HG03432 (cell line): ENCODE data around the gene ARHGEF4.

Experiments
- ATAC-seq: cut with Tn5 transposase; IDR thresholded peaks from one replicate; pipeline ENCODE4 v1.9.1; 2021; ENCODE audit warnings: mild to moderate bottlenecking, moderate library complexity; ENCODE audit not compliant: unreplicated experiment

Gene ARHGEF4, protein sequence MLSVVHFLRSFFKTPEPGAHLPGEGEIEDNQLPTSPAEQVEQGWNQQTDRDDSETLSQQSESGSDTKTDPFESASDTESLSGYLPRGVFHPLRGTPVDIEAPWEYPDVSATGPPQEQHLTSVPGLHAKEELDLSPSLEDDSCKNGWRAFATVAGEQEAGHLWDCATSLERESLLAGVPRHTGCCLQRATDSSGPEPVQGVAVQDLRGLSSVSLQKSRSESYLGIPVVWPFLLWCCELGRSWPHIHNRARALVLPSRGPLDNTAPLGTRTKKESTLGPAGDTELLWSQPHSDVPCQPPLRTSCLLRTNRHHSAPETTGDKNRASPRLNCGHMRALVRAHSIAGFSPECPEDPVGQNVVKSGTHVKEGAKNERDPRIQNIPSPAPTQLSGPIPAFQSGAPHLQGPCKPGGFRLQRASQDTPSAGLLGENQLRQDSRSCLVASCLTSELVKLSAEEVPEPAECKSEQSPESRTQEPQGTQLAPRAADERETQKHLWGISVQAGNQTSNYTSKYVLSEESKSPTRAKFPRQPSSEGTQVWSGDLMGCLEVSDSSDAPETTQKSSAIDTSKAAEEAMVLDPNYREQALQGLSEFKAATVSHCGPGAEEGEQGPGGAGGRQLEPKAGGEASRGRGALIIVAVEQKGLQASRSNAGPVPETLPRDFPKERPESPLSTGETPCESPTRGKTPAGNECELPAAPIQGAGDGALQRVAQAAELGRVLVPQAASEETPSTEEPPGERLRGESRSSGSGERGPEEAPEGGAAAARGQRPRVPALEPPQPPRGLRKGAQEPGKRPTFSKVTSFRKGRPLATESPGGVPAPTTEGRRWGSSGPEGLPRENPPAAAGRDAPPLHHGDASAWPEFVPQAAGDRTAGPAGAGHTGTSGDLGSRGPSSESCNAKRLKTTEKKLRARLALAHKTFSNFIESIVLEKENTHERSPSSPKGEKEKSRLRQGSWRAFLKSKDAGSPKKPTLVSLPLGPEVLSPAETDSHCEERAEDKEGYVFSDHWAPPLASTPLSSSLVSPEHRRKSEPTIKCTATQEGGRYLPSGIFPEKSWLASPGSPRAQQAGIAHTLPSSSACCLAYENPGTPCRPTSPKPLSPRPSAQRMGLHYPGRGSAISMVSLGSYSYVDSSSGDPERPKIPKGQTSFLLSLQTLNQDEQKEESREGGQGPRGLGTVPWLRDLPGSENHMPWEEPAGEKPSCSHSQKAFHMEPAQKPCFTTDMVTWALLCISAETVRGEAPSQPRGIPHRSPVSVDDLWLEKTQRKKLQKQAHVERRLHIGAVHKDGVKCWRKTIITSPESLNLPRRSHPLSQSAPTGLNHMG (N-terminal part only)

GRCh38 chr2:130836501-130837174 is at the start of gene ARHGEF4:
Gene ARHGEF4, plus strand, starts transcription at chr2:130836914. Its CDS starts 40 bp downstream, at chr2:130836954.
- peak; percentile 63 for ATAC-seq

GRCh38 chr2:130787841-130788240 is 48.9 kb upstream of the ARHGEF4 start:
- ATAC-seq: no peak

- no peak for ATAC-seq
Measured at GRCh38 chr2:130790312-130790711, 46.4 kb upstream of the ARHGEF4 start.

GRCh38 chr2:130790804-130791616 is 45.7 kb upstream of the ARHGEF4 start:
- ATAC-seq: no peak

DNA sequence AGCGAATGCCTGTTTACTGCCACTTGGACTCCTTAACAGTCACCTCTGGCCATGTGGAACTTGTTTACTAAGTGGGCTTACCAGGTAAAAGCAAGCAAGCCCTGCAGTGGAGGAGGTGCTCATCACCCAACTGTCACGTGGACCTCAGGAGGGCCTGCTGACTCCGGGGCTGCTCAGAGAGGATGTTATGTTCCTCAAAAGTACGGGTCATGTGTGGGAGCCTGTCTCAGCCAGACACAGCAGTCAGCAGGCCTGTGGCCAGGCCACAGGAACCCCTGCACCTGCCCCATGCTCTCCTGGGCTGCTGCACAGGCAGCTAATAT is 45.1 kb upstream of the ARHGEF4 start:
- ATAC-seq: no peak

DNA sequence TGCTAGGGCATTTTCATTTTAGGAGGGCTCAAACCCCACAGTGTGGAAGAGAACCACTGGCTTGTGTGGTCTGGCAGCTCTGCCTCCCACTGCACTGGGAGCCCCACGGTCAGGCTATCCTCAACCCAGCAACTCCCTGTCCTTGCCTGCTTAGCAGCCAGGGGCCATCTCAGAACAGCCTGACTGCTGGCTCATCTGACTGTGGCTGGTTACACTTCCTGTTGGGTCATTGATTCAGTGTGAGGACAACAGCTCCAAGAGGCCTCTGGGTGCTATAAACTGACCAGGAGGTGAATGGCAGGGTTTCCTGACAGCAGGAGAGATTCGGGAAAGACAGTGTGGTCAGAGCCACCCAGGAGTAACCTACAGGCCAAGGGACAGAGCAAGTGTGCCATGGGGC is 41.3 kb upstream of the ARHGEF4 start:
- no peak for ATAC-seq

- no peak for ATAC-seq
Measured at GRCh38 chr2:130796290-130796689, 40.4 kb upstream of the ARHGEF4 start.

- ATAC-seq: peak; percentile 95
Measured at GRCh38 chr2:130797493-130798435, 39.0 kb upstream of the ARHGEF4 start.

DNA sequence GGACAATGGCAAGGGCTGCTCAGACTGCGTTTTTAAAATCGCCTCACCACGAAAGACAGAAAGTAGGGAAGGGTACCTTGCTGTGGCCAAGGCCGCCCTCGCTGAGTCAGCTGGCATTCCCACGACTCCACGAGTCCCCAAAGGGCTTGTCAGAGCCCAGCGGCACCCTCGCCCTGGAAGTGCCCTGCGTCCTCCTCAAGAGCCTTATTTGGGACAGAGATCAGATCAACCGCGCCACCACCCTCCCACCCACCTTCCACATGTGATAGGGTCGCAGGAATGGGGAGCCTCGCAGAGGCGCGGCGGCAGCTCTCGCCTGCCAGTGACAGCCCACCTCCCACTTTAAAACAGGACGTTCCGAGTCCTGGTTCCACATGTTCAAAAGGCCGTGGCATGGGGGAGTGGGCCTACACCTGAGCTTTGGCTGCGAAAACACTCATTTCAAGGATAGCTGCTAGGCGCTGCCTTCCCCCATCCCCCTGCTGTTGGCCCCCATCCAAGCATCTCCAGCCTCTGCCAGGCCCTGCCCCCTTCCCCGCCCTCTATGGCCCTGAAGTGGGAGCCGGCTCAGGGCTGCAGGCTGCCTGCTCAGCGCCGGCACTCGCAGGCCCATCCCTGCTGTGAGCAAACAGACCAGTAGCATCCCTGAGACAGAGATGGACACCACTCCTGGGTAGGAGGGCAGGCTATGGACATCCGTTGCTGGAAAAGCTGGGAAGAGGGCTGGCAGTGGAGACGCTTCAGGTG is 38.1 kb upstream of the ARHGEF4 start:
- no peak for ATAC-seq

DNA sequence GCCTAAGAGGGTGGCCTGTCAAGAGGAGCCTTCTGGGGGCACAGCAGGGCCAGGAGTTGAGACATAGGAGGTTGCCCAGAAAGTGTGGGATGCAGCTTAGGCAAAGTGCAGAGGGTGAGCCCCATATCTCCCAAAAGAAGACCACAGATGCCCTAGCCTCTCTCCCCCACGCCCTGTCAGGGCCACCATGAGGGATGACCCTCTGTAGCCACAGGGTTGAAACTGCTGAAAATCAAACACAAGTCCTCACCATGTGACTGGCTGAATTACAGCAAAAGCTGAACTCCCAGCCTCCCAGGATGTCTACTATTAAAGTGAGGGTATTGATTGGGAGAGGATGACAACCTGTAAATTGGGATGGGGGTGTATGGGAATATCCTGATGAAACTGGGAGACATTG is 37.4 kb upstream of the ARHGEF4 start:
- no peak for ATAC-seq

DNA sequence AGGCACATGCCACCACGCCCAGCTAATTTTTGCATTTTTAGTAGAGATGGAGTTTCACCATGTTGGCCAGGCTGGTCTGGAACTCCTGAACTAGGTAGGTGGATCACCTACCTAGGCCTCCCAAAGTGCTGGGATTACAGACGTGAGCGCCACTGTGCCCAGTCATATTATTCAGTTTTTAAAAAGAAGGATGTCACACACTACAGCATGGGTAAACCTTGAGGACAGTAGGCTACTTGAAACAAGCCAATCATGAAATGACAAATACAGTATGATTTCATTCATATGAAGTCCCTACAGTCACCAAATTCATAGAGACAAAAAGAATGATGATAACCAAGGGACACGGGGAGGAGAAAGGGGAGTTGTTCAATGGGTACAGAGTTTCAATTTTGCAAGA is 31.1 kb upstream of the ARHGEF4 start:
- no peak for ATAC-seq

- ATAC-seq: no peak
Measured at GRCh38 chr2:130806370-130806769, 30.3 kb upstream of the ARHGEF4 start.

DNA sequence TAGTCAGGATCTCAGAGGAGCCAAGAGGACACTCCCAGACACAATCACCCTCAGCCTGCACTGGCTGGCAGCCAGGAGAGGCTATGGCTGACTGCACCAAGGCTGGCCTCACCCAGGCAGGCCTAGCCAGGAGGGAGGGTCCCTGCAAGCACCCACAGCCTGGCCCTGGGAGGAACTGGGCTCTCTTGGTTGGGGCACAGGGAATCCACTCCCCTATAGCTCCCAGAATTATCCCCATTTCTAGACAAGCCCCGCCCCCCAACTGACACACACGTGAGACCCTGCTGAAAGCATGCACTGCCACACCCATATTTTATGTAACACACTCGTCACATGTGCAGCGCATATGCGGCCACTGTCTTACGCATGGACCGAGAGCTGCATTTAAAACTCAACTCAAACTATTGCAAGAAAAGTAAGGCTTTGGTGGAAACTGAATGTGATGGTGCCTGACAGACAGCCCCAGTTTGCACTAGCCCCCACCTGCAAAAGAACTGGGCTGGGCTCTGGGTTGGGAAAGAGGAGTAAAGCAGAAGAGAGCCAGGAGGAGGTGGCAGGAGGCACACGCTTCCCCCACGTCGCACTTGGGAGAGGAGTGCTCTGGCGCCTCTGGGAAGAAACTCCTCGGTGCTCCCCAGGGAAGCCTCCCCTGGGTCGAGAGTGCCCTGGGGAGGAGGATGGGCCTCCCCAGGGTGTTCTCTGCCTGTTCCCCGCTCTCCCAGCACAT is 28.9 kb upstream of the ARHGEF4 start:
- no peak for ATAC-seq

DNA sequence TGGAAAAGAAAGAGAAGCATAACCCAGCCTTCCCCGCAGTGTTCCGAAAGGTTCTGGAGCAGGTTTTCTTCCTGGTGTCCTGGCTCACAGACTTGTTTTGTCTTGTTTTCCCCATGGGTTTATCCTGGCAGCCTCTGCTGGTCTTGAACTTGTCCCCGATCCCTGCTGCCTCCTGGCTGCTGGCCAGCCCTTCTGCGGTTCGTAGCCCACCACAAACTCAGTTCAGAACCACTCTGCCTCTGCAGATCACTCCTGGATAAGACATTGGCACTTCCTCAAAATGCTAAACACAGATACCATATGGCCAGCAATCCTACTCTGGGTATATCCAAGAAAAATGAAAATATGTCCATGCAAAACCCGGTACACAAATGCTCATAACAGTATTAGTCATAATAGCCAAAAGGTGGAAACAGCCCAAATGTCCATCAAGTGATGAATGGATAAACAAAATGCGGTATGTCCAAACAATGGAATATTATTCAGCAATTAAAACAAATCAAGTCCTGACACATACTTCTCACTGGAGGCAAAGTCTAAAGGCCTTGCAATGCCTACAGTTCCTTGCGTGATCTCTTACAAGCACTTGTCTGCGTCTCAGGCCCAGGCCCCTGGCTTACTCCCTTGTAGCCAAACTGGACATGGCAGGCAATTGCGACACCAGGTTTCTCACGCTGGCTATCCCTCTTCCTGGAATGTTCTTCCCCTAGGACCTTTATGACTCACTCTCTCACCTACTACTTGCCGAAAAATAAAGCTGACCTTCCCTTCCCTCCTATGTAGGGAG is 28.0 kb upstream of the ARHGEF4 start:
- no peak for ATAC-seq

DNA sequence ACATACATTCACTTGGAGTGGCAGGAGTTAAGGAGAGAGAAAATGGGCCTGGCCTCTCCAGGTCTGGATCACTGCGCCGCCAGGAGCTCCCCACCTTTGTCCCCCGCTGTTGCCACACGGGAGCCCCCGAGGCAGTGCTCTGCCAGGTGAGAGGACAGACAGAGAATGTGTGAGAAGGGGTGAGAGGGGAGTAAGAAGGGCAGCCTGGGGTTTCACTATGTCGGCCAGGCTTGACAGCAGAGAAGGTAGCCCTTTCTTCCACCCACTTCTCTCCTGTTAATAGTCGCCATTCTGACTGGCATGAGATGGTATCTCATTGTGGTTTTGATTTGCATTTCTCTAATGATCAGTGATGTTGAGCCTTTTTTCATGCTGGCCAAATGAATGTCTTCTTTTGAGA is 26.2 kb upstream of the ARHGEF4 start:
- ATAC-seq: peak; percentile 57

GRCh38 chr2:130813722-130814121 is 23.0 kb upstream of the ARHGEF4 start:
- ATAC-seq: no peak
